Measurements from ENCODE around the gene RNU4-1.

RNU4-1 gene

DNA sequence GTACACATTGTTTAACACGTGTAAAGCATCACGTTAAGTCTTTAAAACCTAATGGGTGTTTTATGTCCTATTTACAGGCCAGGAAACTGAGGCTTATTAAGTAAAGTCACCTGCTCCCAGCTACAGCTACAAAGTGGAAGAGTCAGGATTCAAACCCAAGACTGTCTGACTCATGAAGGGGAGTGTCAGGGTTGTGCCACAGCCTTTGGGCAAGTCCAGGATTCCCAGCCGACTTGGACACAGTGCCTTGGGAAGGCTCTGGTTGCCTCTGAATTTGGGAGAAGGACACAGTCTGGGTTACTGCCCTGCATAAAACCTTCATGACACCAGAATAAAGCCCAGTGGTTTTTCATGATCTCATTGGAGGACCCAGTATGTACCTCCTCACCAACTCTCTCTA lies 8.7 kb downstream of the RNU4-1 start:
- H3K4me3 ChIP-seq (ENCODE audit: low read length) = no peak overlapping the region
- H3K36me3 ChIP-seq (replicated peaks; ENCODE audit: insufficient read depth, low read length) = no peaks in the 10 kb centered on the region
- no peak overlapping the region for H3K9ac ChIP-seq (ENCODE audit: low read length)
- no peaks in the 10 kb centered on the region for H3K79me2 ChIP-seq (ENCODE audit: low read length)
- H3K9me2 ChIP-seq (replicated peaks; ENCODE audit: insufficient read depth, low read length) = no peaks in the 10 kb centered on the region
- no peaks in the 10 kb centered on the region for H3K9me3 ChIP-seq (replicated peaks; ENCODE audit: insufficient read depth, low read length)
- H3K27me3 ChIP-seq (replicated peaks; ENCODE audit: insufficient read depth, low read length) = no peaks in the 10 kb centered on the region
- no peak overlapping the region for H3K27ac ChIP-seq (ENCODE audit: low read length)
- DNase-seq = no peak
- no peaks in the 10 kb centered on the region for H3F3A ChIP-seq (ENCODE audit: insufficient read depth, low read length)
- H3K4me2 ChIP-seq (ENCODE audit: low read depth, low read length) = no peak overlapping the region
- TF ChIP-seq EZH2 (optimal IDR thresholded peaks at IDR 0.05; ENCODE audit: low read depth, low read length) (no peak), EZH2phosphoT487 (IDR thresholded peaks at IDR 0.05; ENCODE audit: low read length) (no peak)
- TF ChIP-seq, protein P1, sequence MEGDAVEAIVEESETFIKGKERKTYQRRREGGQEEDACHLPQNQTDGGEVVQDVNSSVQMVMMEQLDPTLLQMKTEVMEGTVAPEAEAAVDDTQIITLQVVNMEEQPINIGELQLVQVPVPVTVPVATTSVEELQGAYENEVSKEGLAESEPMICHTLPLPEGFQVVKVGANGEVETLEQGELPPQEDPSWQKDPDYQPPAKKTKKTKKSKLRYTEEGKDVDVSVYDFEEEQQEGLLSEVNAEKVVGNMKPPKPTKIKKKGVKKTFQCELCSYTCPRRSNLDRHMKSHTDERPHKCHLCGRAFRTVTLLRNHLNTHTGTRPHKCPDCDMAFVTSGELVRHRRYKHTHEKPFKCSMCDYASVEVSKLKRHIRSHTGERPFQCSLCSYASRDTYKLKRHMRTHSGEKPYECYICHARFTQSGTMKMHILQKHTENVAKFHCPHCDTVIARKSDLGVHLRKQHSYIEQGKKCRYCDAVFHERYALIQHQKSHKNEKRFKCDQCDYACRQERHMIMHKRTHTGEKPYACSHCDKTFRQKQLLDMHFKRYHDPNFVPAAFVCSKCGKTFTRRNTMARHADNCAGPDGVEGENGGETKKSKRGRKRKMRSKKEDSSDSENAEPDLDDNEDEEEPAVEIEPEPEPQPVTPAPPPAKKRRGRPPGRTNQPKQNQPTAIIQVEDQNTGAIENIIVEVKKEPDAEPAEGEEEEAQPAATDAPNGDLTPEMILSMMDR (IDR thresholded peaks at IDR 0.05; ENCODE audit: low read length) = no peak
- H2AFZ ChIP-seq (ENCODE audit: low read length) = no peak overlapping the region
- no peaks in the 10 kb centered on the region for H4K20me1 ChIP-seq (ENCODE audit: insufficient read depth, low read length)
- no peaks in the 10 kb centered on the region for H3K4me1 ChIP-seq (ENCODE audit: low read length)

DNA sequence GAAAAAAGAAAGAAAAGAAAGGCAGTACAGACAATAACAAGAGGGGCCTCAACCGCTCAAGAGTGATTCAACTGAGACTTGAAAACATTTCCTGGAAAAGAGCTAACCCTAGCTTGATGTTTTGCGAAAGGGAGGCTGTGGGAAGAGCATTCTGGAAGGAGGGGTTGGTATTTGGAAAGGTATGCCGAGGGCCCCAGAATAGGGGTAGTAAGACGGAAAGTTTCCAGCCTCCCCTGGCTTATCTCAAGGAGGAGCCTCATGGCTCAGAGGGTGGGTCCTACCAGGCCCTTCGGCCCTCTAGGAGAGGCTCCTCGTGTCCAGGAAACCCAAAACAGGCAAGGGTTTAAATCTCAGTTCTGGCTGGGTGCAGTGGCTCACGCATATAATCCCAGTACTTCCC lies 9.7 kb downstream of the RNU4-1 start:
- no peaks in the 10 kb centered on the region for H3K36me3 ChIP-seq (replicated peaks; ENCODE audit: insufficient read depth, low read length)
- no peak overlapping the region for H3K4me3 ChIP-seq (ENCODE audit: low read length)
- H3K9me3 ChIP-seq (replicated peaks; ENCODE audit: insufficient read depth, low read length) = no peaks in the 10 kb centered on the region
- H3K27me3 ChIP-seq (replicated peaks; ENCODE audit: insufficient read depth, low read length) = no peaks in the 10 kb centered on the region
- H3K9ac ChIP-seq (ENCODE audit: low read length) = no peak overlapping the region
- no peaks in the 10 kb centered on the region for H3K79me2 ChIP-seq (ENCODE audit: low read length)
- no peaks in the 10 kb centered on the region for H4K20me1 ChIP-seq (ENCODE audit: insufficient read depth, low read length)
- no peak overlapping the region for H2AFZ ChIP-seq (ENCODE audit: low read length)
- TF ChIP-seq EZH2 (optimal IDR thresholded peaks at IDR 0.05; ENCODE audit: low read depth, low read length) = no peak
- TF ChIP-seq, protein P1 (IDR thresholded peaks at IDR 0.05; ENCODE audit: low read length) = no peak
- TF ChIP-seq EZH2phosphoT487 (IDR thresholded peaks at IDR 0.05; ENCODE audit: low read length) = no peak
- H3K4me1 ChIP-seq (ENCODE audit: low read length) = no peaks in the 10 kb centered on the region
- no peak for DNase-seq
- H3K9me2 ChIP-seq (replicated peaks; ENCODE audit: insufficient read depth, low read length) = no peaks in the 10 kb centered on the region
- no peak overlapping the region for H3K27ac ChIP-seq (ENCODE audit: low read length)
- H3F3A ChIP-seq (ENCODE audit: insufficient read depth, low read length) = no peaks in the 10 kb centered on the region
- H3K4me2 ChIP-seq (ENCODE audit: low read depth, low read length) = no peak overlapping the region

DNA sequence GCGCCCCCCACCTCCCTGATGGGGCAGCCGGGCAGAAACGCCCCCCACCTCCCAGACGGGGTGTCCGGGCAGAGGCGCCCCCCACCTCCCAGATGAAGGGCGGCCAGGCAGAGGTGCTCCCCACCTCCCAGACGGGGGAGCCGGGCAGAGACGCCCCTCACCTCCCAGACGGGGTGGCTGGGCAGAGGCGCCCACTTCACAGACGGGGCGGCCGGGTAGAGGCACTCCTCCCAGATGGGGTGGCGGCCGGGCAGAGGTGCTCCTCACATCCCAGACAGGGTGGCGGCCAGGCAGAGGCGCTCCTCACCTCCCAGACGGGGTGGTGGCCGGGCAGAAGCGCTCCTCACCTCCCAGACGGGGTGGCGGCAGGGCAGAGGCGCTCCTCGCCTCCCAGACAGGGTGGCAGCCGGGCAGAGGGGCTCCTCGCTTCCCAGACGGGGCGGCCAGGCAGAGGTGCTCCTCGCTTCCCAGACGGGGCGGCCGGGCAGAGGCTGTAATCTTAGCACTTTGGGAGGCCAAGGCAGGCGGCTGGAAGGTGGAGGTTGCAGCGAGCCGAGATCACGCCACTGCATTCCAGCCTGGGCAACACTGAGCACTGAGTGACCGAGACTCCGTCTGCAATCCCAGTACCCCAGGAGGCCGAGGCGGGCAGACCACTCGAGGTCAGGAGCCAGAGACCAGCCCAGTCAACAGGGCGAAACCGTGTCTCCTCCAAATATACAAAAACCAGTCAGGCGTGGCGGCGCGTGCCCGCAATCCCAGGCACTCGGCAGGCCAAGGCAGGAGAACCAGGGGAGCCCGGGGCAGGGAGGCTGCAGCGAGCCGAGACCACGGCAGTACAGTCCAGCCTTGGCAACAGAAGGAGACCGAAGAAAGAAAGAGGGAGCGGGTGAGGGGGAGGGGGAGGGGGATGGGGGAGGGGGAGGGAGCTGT lies 14.6 kb downstream of the RNU4-1 start:
- Histone ChIP-seq H3K36me3 (replicated peaks; ENCODE audit: insufficient read depth, low read length) (no peaks in the 10 kb centered on the region), H2AFZ (ENCODE audit: low read length) (no peak overlapping the region), H3K9me2 (replicated peaks; ENCODE audit: insufficient read depth, low read length) (no peaks in the 10 kb centered on the region), H3K9ac (ENCODE audit: low read length) (no peak overlapping the region), H3K27me3 (replicated peaks; ENCODE audit: insufficient read depth, low read length) (no peaks in the 10 kb centered on the region), H3K4me1 (ENCODE audit: low read length) (no peaks in the 10 kb centered on the region), H3K4me2 (ENCODE audit: low read depth, low read length) (no peak overlapping the region), H3K79me2 (ENCODE audit: low read length) (no peaks in the 10 kb centered on the region), H4K20me1 (ENCODE audit: insufficient read depth, low read length) (no peaks in the 10 kb centered on the region), H3K27ac (ENCODE audit: low read length) (no peak overlapping the region), H3K9me3 (replicated peaks; ENCODE audit: insufficient read depth, low read length) (no peaks in the 10 kb centered on the region), H3F3A (ENCODE audit: insufficient read depth, low read length) (no peaks in the 10 kb centered on the region), H3K4me3 (ENCODE audit: low read length) (no peak overlapping the region)
- DNase-seq = no peak
- TF ChIP-seq, protein P1 (IDR thresholded peaks at IDR 0.05; ENCODE audit: low read length) = no peak
- no peak for TF ChIP-seq EZH2 (optimal IDR thresholded peaks at IDR 0.05; ENCODE audit: low read depth, low read length)
- TF ChIP-seq EZH2phosphoT487 (IDR thresholded peaks at IDR 0.05; ENCODE audit: low read length) = no peak
